ENCODE measurements around the gene KCTD17. TPM values are rescaled to one million over a fixed set of nuclear protein-coding genes. Genes with fewer than 3 reads are reported as not detected.
A peak's percentile ranks its signal among the peaks of the same experiment; 100 is the strongest.

KCTD17 gene
- total RNA-seq, 4 donors from 2014 or later = 9.5 to 30.5 (median 13.5) TPM

GRCh38 chr22:37017356-37017755 lies 34.2 kb upstream of the KCTD17 start:
- TF ChIP-seq POLR2A (IDR thresholded peaks at IDR 0.05) = no peak
- TF ChIP-seq CTCF (IDR thresholded peaks at IDR 0.05) = no peak
- Histone ChIP-seq H3K36me3 (no peaks in the 10 kb centered on the region), H3K4me3 (peak overlapping the region in 2 of 4 donors; percentile 69 to 98), H3K4me1 (peaks cover 3 to 64% (median 12%) of the 10 kb centered on the region in 4 donors), H3K27me3 (no peaks in the 10 kb centered on the region), H3K9me3 (no peaks in the 10 kb centered on the region), H3K27ac (peak overlapping the region in 3 of 4 donors; percentile 94 to 99 (median 95))
- DNase-seq = peak in 1 of 3 donors; percentile 59

- peak overlapping the region; percentile 80 to 99 (median 94) for H3K27ac ChIP-seq
- no peaks in the 10 kb centered on the region for H3K27me3 ChIP-seq
- H3K9me3 ChIP-seq = no peaks in the 10 kb centered on the region
- H3K4me1 ChIP-seq = peaks cover 3 to 69% (median 12%) of the 10 kb centered on the region in 4 donors
- TF ChIP-seq POLR2A (IDR thresholded peaks at IDR 0.05) = no peak
- no peak for TF ChIP-seq CTCF (IDR thresholded peaks at IDR 0.05)
- peak overlapping the region; percentile 69 to 98 (median 90) for H3K4me3 ChIP-seq
- H3K36me3 ChIP-seq = no peaks in the 10 kb centered on the region
- DNase-seq = no peak
These were observed 33.3 kb upstream of the KCTD17 start for GRCh38 chr22:37018086-37018814.

- Histone ChIP-seq H3K27me3 (no peaks in the 10 kb centered on the region), H3K9me3 (no peaks in the 10 kb centered on the region), H3K27ac (peak overlapping the region; percentile 80 to 99 (median 94)), H3K4me3 (peak overlapping the region; percentile 69 to 98 (median 90)), H3K36me3 (no peaks in the 10 kb centered on the region), H3K4me1 (peaks cover 3 to 72% (median 12%) of the 10 kb centered on the region in 4 donors)
- peak; percentile 21 to 84 (median 80) for DNase-seq
- TF ChIP-seq POLR2A (IDR thresholded peaks at IDR 0.05) (peak in 1 of 2 donors; percentile 47), CTCF (IDR thresholded peaks at IDR 0.05) (no peak)
These were observed 32.7 kb upstream of the KCTD17 start for GRCh38 chr22:37018815-37019308.

- peak; percentile 49 to 86 (median 84) for DNase-seq
- Histone ChIP-seq H3K4me1 (peaks cover 3 to 68% (median 12%) of the 10 kb centered on the region in 4 donors), H3K9me3 (no peaks in the 10 kb centered on the region), H3K4me3 (peak within 1 kb of the TSS; percentile 69 to 98 (median 90)), H3K27ac (peak within 1 kb of the TSS; percentile 80 to 99 (median 94)), H3K36me3 (peaks cover 0 to 4% (median 0%) of the 10 kb centered on the region in 3 donors), H3K27me3 (no peaks in the 10 kb centered on the region)
- TF ChIP-seq POLR2A (IDR thresholded peaks at IDR 0.05) = peak; percentile 57 to 90
- peak in 5 of 6 experiments; percentile 16 to 79 (median 66) for TF ChIP-seq CTCF (IDR thresholded peaks at IDR 0.05)
These were observed 32.0 kb upstream of the KCTD17 start, which contains the start of the genes MPST and TST for GRCh38 chr22:37019309-37020191. MPST (plus strand) TSS chr22:37019742; CDS start chr22:37019837, 95 bp downstream. TST (minus strand) TSS chr22:37019447; CDS start chr22:37018732, 715 bp downstream.

GRCh38 chr22:37020192-37020479 lies 31.4 kb upstream of the KCTD17 start:
- Histone ChIP-seq H3K27ac (peak overlapping the region; percentile 80 to 99 (median 94)), H3K27me3 (no peaks in the 10 kb centered on the region), H3K4me1 (peaks cover 3 to 62% (median 12%) of the 10 kb centered on the region in 4 donors), H3K9me3 (no peaks in the 10 kb centered on the region), H3K4me3 (peak overlapping the region; percentile 69 to 98 (median 90)), H3K36me3 (peaks cover 0 to 7% (median 0%) of the 10 kb centered on the region in 3 donors)
- peak in 1 of 2 donors; percentile 48 for TF ChIP-seq POLR2A (IDR thresholded peaks at IDR 0.05)
- no peak for TF ChIP-seq CTCF (IDR thresholded peaks at IDR 0.05)
- peak; percentile 34 to 75 (median 75) for DNase-seq

All from Peyer's patch (tissue), 4 donors.